ENCODE results near the gene RNF144A. TPM values are rescaled to one million over a fixed set of nuclear protein-coding genes. Genes with fewer than 3 reads are reported as not detected.

The RNF144A gene
- total RNA-seq, 3 donors from 2014 or later = 10.8 to 17.1 (median 11.6) TPM

DNA sequence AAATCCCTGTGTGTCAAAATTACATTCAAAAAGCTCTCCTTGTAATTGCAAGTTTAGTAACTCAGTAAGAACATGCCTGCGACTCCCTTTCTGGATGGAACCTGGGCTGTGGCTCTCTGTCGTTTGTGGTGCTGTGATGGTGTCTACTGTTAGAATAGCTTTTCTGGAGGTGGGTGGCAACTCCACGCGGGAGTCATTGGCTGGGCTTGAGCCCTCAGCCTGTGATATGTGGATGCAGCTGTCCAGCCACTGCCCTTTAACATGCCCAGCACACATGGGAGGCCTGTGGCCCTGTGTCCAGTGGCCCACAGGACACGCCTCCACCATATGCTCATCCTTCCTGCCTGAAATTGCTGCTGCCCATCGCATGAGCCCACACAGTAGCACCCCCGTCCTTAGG lies 124.2 kb downstream of the RNF144A start:
- no peak for TF ChIP-seq POLR2AphosphoS5 (IDR thresholded peaks at IDR 0.05)
- TF ChIP-seq POLR2A (IDR thresholded peaks at IDR 0.05) = no peak
- TF ChIP-seq, protein P1, sequence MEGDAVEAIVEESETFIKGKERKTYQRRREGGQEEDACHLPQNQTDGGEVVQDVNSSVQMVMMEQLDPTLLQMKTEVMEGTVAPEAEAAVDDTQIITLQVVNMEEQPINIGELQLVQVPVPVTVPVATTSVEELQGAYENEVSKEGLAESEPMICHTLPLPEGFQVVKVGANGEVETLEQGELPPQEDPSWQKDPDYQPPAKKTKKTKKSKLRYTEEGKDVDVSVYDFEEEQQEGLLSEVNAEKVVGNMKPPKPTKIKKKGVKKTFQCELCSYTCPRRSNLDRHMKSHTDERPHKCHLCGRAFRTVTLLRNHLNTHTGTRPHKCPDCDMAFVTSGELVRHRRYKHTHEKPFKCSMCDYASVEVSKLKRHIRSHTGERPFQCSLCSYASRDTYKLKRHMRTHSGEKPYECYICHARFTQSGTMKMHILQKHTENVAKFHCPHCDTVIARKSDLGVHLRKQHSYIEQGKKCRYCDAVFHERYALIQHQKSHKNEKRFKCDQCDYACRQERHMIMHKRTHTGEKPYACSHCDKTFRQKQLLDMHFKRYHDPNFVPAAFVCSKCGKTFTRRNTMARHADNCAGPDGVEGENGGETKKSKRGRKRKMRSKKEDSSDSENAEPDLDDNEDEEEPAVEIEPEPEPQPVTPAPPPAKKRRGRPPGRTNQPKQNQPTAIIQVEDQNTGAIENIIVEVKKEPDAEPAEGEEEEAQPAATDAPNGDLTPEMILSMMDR (IDR thresholded peaks at IDR 0.05) = no peak
- intact Hi-C loops (cut with DNase I; ENCODE audit: low total_unique reads) = no loop called here

GRCh38 chr2:7043690-7044089 lies 126.5 kb downstream of the RNF144A start:
- Histone ChIP-seq H3K4me3 (no peak overlapping the region), H3K4me1 (peaks cover 0 to 4% of the 10 kb centered on the region in 2 donors), H3K9me3 (no peaks in the 10 kb centered on the region), H3K36me3 (no peaks in the 10 kb centered on the region), H3K27me3 (no peaks in the 10 kb centered on the region), H3K27ac (no peak overlapping the region)
- intact Hi-C loops (cut with DNase I; ENCODE audit: low total_unique reads) = no loop called here
- TF ChIP-seq POLR2AphosphoS5 (IDR thresholded peaks at IDR 0.05) (no peak), POLR2A (IDR thresholded peaks at IDR 0.05) (no peak)
- TF ChIP-seq, protein P1 (IDR thresholded peaks at IDR 0.05) = no peak
- DNase-seq (ENCODE audit: low spot score in 2 of 2) = no peak

More for the DNA sequence above, 124.2 kb downstream of the RNF144A start:
- Histone ChIP-seq H3K36me3 (no peaks in the 10 kb centered on the region), H3K27me3 (no peaks in the 10 kb centered on the region), H3K9me3 (no peaks in the 10 kb centered on the region), H3K27ac (no peak overlapping the region), H3K4me3 (no peak overlapping the region), H3K4me1 (peaks cover 0 to 4% of the 10 kb centered on the region in 2 donors)
- DNase-seq (ENCODE audit: low spot score in 2 of 2) = no peak

DNA sequence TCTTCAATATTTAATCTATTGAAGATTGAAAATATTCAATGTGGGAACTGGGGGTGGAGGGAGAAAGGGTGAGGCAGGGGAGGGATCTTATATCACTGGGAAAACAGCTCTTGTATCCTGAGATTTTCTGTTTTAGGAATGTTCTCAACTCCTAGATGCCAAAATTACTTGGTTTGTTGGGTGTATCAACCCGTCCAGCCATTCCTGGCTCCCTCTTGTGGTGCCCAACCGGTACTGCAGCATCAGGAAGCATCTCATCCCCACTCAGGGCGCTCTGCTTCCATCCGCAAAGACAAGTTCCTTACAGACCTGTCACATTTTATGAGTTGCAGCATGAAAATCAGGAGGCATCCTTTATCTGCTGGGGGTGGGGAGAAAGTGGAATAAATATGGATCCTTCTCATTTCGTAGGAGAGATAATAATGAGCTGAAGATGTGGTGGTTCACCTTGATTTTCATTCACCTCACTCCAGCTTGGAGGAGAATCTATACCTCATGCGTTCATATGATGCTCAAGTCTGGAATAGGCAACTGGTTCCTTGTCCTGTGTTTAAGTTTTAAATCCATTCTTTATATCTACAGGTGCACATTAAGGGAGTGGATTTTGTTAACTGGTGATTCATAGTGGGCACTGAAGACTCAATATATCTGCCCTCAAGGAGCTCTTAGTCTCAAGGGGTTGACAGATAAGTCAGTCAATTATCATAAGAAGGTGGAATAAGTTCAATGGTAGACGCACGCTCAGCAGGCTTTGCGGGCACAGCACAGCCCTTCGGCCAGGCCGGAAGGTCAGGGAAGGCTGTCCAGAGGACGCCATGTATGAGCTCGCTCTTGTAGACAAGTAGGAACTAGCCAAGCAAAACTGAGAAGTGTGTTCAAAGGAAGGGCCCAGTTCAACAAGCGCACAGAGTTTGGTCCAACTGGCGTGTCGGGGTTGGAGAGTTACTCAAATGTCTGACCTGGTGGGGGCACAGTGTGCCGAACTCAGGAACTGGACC lies 127.3 kb downstream of the RNF144A start:
- H3K4me1 ChIP-seq = peaks cover 0 to 4% of the 10 kb centered on the region in 2 donors
- no peak overlapping the region for H3K4me3 ChIP-seq
- no peaks in the 10 kb centered on the region for H3K9me3 ChIP-seq
- H3K27me3 ChIP-seq = no peaks in the 10 kb centered on the region
- no peak overlapping the region for H3K27ac ChIP-seq
- H3K36me3 ChIP-seq = no peaks in the 10 kb centered on the region
- DNase-seq (ENCODE audit: low spot score in 2 of 2) = peak; percentile 42 to 72
- TF ChIP-seq POLR2A (IDR thresholded peaks at IDR 0.05) (no peak), POLR2AphosphoS5 (IDR thresholded peaks at IDR 0.05) (peak in 1 of 3 donors; percentile 52)
- TF ChIP-seq, protein P1 (IDR thresholded peaks at IDR 0.05) = peak; percentile 84 to 95 (median 89)
- intact Hi-C loops (cut with DNase I; ENCODE audit: low total_unique reads) = no loop called here

DNA sequence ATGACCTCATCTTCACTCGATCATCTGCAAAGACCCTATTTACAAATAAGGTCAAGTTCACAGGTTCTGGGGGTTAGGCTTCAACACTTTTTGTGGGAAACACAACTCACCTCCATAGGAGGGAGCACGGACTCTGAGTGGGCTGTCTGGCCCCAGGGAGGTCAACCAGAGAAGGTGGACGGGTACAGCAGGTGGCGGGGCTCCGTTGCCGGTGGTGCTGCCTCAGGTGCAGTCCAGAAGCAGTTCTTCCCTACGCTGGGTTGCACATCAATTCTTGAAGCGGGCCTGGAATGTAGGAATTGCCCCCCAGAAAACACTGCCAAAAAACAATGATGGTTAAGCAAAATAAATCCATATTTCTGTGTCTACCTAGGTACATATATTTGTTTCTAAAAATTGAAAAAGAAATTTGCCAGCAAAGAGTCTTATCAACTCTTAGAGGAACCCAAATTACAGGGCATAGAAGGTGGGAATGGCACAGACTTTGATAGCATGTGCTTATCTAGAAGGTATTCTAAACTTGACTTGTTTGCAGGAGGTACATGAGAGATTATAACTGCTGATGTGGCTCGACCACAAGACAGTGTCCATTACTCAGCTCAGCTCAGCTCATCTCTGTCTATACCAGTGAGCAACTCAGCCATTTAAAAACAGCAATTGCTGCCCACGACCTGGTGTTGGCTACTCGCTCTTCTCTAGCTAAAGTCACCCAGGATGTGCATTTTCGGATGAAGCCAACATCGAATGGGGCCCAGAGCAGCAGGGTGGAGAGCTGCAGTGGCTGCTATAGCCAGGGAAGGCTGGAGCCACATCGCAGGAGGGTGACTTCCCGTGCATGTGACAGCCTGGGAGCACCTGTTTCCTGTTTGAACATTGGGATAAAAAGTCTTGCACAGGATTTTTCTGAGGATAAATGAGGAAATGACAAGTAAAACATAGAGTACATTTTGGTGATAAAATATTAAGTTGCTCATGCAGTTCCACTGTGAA lies 128.7 kb downstream of the RNF144A start:
- intact Hi-C loops (cut with DNase I; ENCODE audit: low total_unique reads) = no loop called here
- peaks cover 0 to 4% of the 10 kb centered on the region in 2 donors for H3K4me1 ChIP-seq
- no peaks in the 10 kb centered on the region for H3K36me3 ChIP-seq
- H3K4me3 ChIP-seq = no peak overlapping the region
- H3K27ac ChIP-seq = no peak overlapping the region
- TF ChIP-seq POLR2AphosphoS5 (IDR thresholded peaks at IDR 0.05) (no peak), POLR2A (IDR thresholded peaks at IDR 0.05) (no peak)
- TF ChIP-seq, protein P1 (IDR thresholded peaks at IDR 0.05) = no peak
- no peaks in the 10 kb centered on the region for H3K27me3 ChIP-seq
- H3K9me3 ChIP-seq = no peaks in the 10 kb centered on the region
- no peak for DNase-seq (ENCODE audit: low spot score in 2 of 2)

Measured in breast epithelium (tissue), 4 donors.